GM21390 (cell line): ENCODE results near the gene ADGB.
"Not testable (repeated sequence)": the region's sequence is repeated elsewhere in the genome, so short reads cannot be mapped to it uniquely, and the experiment has no call there.

Experiments used
- ATAC-seq: cut with Tn5 transposase; IDR thresholded peaks from one replicate; pipeline ENCODE4 v1.9.1; 2021; ENCODE audit not compliant: unreplicated experiment

Gene ADGB

DNA sequence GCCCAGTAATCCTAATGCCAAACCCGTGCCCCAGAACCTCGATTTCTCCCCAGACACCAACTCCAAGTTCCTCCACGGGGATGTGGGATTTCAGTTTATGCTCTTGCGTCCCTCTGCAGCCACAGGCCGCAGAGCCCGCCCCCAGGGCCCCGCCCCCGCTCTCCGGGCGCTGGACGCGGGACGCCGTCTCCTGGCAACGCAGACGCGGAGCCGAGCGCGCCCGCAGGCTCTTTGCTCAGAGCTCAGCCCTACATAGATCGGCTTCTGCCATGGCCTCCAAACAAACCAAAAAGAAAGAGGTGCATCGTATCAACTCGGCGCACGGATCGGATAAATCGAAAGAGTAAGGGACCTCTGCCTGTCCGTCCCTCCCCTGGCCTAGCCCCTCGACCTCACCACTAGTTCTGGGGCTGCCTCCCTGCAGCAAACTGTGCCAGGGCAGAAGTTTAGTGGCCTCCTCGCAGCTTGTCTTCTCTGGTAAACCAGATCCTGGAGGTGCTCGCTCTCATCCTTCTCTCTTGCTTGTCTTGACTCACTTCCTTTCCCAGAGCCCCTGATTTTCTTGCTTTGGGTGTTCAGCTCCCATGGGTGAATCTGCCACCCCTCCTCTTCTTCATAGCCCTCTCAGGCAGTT lies at the start of gene ADGB:
ADGB (plus strand) TSS at position 201 of the 634 bp plus-strand sequence; CDS start at position 270, 69 bp downstream.
- peak; percentile 59 for ATAC-seq

DNA sequence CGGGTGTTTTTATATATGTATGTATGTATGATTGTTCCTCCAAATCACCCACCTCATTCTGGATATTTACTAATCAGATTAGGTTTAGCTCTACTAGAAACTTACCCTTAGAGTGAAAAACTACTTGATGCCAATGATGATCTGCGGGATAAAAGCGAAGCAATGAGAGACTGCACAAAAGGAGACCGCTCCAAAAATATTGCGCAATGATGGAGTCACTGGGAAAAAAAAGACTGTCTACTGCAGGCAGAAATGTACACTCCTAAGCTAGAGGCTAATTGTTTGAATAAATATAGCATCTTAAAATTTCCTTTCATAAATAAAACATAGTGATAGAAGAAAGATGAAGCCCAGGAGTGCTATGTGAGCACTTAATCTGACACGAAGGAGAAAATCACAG lies 47.9 kb upstream of the ADGB start:
- no peak for ATAC-seq

DNA sequence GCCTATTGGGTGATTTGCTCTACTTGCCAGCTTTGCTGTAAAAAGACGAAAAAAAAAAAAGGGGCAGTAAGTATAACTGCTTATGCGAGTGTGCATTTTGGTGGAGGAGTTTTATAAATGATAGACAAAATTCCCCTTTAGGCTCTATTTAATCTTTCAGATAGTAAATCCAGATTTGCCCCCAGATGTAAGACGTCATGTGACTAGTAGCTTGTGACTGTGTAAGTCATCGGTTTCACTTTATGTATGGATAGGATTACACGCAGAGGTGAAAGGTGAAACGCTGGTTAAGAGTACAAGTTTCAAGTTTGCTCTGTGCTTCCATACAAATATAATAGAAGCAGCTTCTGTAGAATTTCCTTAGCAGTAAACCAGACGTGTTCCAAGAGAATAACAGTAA lies 47.2 kb upstream of the ADGB start:
- ATAC-seq: no peak

DNA sequence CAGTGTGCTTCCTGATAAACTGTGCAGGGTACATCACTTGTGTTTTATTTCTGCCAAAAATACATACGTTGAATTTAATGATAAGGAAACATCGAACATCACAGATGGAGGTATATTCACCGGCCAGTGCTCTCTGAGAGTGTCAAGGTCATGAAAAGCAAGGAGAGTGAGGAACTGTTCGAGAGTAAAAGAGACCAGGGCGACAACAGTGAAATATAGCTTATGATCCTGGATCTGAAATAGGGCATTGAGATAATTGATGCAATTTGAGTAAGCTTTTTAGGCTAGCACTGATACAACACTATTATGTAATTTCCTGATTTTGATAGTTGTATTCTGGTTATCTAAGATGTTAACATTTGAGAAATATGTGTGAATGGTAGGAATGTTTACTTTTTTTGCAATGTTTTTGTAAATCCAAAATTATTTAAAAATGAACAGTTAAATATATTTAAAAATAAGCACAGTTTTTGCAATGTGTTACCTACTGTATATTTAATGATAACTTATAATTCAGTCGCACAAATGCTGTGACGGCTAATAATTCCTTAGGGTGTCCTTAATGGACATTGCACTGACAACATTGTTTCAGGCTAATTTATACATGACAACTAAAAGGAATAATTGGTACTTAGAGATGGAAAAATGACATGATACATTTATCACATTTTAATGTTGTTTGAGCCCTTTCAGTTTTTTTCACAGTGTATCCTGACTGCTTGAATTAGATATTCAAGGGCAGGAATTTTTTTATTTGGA lies 45.2 kb upstream of the ADGB start:
- no peak for ATAC-seq

DNA sequence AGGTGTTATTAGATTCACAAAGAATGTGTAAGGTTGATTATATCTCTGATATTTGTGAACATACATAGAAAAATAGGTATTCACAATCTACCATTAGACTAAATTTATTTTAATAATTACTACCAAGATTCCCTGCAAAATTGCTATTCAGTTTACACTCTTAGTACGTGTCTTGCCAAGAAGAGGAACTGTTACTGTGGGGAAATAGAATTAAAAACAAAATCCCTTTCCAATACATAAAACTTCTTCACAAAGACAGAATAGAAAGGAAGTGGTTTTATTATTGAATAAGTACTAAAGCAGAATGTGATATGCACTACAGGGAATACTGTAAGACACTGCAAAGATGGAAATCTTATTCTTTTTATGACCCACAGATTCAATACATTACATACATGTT lies 38.2 kb upstream of the ADGB start:
- ATAC-seq: no peak

DNA sequence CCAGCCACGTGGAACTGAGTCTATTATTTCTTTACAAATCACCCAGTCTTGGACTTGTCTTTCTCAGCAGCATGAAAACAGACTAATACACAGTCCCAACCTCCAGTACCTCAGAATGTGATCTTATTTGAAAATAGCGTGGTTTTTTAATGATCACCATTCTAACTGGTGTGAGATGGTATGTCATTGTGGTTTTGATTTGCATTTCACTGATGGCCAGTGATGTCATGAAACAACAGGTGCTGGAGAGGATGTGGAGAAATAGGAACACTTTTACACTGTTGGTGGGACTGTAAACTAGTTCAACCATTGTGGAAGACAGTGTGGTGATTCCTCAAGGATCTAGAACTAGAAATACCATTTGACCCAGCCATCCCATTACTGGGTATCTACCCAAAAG lies 32.1 kb upstream of the ADGB start:
- not testable (repeated sequence) for ATAC-seq

DNA sequence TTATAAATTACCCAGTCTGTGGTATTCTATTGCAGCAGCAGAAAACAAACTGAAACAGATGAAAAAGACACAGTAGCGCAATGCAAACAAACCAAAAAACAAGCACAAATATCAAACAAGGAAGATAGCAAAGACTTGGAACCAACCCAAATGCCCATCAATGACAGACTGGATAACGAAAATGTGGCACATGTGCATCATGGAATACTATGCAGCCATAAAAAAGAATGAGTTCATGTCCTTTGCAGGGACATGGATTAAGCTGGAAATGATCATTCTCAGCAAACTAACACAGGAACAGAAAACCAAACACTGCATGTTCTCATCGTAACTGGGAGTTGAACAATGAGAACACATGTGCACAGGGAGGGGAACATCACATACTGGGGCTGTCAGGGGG lies 30.2 kb upstream of the ADGB start:
- ATAC-seq: not testable (repeated sequence)

DNA sequence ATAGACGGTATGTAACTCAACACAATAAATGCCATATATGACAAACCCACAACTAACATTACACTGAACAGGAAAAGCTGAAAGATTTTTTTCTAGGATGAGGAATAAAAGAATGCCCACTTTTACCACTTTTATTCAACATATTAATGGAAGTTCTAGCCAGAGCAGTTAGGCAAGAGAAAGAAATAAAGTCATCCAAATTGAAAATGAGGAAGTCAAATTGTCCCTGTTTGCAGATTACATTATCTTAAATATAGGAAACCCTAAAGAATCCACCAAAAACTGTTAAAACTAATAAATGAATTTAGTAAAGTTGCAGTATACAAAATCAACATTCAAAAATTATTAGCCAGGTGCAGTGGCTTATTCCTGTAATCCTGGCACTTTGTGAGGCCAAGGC lies 24.6 kb upstream of the ADGB start:
- ATAC-seq: no peak

DNA sequence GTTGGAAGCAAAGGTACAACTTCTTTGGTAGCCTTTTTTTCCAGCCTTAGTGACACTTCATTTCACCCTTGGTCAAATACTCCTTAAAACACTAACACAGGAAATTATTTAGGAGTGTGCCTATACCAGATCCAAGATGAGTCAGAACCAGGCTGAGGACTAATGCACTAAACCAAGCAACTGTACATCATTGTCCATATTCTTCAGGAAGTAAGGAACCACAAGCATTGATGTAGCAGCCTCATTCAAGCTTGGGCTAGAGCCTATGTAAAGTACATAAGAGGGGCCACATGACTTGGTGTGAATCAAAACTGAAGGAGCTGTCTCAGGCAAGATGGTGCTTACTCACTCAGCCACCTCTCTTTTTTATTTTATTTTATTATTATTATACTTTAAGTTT lies 20.7 kb upstream of the ADGB start:
- ATAC-seq: no peak

DNA sequence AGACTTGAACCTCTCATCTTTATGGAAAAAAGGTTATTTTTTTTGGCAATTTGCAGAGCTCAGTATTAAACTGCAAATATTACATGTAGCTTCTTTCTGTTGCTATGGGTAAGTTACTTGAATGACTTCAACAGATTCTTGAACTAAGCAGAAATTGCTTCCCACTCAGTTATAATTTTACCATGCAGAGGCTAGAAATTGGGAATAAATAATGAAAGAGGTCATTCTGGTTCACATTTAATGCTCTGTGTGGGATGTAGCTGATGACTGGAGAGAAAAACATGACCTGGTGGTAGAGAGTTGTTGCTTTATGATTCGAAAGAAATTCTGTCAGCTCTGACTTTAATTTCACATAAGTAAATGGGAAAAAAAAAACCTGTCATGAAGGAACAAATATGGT lies 16.8 kb upstream of the ADGB start:
- ATAC-seq: no peak

DNA sequence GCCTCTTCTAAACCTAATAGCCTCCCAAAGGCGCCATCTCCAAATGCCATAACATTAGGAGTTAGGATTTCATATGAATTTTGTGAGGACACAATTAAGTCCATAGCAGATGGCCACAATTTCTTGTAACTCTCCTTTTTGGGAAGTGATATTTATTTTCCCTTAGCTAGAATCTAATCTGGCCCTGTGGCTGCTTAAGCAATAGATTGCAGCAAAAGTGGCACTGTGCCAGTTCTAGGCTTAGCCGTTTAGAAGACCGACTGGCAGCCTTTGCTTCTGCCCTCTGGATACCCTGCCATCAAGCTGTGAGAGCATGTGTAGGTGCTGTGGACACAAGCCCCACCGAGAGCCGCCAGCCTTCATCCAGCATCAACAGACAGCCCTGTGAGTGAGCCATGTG lies 15.9 kb upstream of the ADGB start:
- no peak for ATAC-seq

DNA sequence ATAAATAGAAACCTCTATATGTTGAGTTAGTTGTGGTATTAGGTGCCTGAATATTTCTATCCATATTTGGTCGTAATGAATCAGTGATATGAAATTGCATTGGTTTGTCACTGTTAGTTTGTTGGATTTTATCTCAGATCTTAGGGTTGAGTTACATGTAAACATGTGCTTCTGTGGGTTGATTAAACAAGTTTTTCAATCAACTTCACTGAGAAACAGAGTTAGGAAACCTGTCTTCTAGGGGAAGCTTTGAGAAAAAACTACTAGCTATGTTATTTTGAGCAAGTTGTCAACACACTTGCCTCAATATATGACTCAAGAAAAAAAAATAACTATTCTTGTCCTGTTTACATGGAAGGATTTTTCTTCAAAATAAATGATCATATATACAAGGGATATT lies 14.8 kb upstream of the ADGB start:
- ATAC-seq: no peak

DNA sequence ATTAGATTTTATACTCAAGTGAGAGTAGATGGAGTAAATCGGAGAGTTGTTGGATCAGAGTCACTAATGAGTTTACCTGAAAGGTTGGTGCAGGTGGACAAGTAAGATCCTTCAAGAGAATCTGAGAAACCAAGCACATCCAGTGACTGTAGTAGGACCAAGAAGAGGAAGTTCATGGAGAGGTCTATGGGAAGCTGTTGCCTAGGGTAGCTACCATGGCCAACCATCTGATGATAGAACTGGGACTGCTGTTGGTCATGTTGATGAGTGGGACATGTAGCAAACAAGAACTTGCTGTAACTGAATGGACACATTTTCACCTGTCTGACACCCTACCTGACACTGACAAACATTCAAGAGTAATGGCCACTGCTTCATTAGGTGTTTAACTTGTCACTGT lies 11.3 kb upstream of the ADGB start:
- ATAC-seq: no peak

DNA sequence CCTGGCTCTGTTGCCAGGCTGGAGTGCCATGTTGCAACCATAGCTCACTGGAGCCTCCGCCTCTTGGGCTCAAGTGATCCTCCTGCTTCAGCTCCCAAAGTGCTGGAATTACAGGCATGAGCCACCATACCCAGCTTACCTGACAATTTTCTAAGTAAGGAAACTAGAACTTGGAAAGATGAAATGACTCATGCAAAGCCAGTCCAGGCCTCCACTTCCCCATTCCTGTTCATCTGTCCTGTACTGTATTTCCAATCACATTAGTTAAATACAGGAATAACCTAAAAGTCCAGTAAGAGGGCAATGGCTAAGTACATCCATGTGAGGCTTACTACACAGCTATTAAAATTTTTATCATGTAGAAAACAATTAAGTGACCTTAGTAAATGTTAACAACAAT lies 8.3 kb upstream of the ADGB start:
- no peak for ATAC-seq

DNA sequence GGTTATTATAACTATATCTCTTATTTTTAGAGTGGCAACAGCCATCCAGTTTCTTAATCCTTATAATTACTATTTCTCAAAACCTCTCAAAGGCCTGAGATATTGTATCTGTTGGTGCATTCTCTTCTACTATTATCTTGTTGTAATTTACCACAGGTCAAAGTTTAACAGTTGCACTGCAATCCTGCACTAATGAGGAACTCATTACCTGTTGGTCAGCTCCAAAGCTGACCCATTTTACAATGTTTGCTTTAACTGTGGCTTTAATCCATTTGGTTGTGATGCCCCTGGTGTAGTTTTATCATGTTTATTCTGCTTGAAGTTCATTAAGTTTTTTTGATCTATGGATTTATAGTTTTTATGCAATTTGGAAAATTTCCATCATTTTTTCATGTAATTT lies 6.3 kb upstream of the ADGB start:
- ATAC-seq: no peak

DNA sequence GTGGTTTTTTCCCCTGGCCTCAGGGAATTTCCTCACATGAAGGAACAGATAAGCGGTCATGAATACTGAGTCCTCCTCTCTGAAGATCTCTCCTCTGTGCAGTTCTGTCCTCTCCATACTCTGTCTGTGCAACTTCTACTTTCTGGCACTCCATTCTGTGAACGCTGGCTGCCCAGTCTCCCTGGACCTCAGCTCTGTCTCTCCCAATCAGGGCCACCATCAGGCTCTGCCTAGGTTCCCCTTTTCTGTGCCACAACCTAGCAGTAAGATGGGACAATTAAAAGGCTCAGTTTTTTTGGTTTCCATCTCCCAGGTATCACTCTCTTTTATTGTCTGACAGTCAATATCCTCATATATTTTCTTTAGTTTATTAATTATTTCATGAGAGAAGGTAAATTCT lies 4.8 kb upstream of the ADGB start:
- ATAC-seq: no peak

DNA sequence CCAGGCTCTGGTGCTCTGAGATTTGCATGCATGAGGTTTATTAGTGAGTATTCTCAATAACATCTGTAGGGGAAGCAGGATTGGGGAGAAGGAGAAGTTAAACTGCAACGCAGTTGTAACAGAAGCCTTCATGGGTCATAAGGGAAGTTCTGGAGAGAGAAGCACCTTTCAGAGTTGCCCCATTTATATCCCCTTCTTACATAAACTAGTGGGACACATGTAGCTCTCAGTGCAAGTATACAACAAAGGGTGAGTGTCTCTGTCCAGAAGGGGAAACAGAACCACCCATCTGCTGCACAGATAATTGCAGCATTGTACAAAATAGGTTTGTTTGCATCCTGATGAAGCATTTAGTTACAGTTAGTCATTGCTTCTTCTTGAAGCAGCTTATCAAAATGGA lies 4.3 kb upstream of the ADGB start:
- ATAC-seq: no peak

DNA sequence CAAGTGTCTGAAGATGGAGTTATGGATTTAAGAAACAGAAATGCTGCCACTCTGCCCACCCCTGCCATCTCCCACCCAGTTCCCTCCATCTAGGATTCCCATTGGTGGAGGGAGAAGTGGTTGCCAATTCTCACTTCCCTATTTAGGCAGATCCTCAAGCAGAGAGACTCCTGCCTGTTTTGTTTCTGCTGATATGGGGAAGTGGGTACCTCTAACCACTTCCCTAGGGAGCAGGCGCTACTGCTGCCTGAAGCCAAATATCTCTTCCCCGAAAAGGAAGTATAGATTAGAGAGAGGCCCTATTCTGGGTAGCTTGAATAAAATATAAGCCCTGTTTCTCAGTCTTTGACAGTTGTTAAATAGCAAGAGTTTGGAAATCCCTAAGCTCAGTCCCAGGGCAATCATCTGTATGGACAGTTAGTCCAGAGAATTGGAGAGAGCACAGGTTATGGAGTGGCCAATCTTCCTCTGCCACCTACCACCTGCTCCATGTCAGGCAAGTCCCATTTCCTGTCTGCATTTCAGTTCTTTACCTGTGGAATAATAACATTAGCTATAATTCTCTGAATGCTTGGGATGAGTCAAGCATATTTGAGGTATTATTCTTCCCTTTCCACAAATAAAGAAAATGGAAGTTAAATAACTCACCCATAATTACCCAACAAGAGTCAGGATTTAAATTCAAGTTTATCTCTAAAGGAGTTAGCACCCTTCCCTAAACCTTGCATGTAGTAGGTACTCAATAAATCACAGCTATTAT lies 2.6 kb upstream of the ADGB start:
- peak; percentile 48 for ATAC-seq

DNA sequence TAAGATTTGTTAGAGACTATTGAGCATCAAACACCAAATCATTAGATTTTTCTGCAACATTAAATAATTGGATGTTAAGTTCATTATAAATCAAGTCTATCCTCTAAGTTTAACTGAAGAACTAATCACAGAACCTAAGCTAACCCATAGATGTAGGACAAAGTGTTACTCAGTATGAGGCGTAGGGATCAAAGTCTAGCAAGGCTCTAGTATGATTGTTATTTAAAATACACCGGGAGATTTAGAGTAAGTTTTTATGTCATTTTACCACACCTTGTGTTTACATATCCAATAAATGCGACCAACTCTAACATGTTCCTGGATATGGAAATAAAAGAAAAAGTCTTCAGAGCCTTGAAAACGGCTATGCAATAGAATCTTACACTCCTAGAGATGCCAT lies 2.6 kb downstream of the ADGB start:
- ATAC-seq: no peak

DNA sequence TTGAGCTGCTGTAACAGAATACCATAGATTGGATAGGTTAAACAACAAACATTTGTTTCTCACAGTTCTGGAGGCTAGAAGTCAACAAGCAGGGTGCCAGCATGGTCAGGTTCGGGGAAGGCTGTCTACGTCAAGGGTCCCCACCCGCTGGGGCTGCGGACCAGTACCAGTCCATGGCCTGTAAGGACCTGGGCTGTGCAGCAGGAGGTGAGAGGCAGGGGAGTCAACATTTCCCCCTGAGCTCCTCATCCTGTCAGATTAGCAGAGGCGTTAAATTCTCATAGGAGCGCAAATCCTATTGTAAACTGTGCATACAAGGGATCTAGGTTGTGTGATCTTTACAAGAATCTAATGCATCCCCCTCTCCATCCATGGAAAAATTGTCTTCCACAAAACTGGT lies 3.8 kb downstream of the ADGB start:
- ATAC-seq: no peak

DNA sequence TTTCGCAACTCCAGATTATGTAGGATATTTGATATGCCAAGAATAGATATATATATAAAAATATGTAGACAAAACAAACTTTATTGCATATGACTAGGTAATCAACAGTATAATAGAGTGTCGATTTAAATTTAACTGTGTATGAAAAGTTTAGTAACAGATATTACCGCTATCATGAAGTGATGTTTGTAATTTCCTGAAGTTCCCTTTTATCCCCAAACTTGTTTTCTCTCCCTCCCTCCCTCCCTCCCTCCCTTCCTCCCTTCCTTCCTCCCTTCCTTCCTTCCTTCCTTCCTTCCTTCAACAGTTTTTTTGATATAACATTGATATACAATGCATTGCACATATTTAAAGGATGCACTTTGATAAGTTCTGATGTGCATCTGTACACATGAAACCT lies 15.2 kb downstream of the ADGB start:
- no peak for ATAC-seq

DNA sequence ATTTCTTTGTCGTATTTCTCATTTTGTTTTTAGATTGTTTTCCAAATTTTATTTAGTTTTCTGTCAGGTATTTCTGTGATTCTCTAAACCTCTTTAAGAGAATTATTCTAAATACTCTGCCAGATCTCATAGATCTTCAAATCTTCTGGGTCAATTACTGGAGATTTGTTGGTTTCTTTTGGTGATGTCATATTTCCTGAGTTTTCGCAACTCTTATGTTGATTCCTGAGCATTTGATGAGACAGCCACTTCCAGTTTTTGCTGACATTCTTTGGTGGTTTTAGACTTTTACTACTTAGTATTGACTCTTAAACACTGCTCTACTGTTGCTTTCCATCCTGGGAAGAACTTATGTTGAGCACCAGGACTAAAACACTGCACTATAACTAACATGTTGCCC lies 21.9 kb downstream of the ADGB start:
- ATAC-seq: no peak
